ENCODE results near the gene CUL3.

CUL3 gene

DNA sequence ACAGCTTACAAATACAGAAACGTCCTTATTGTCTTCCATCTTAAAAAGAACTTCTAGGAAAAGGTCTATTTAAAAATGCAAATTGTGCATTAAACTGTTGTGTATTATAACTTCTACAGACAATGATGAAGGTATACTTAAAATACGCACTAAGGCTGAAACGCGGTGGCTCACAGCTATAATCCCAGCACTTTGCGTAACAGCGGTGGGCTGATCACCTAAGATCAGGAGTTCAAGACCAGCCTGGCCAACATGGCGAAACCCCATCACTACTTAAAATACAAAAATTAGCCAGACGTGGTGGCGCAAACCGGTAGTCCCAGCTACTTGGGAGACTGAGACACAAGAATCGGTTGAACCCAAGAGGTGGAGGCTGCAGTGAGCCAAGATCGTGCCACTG is 4.9 kb downstream of the CUL3 start:
- no peak for DNase-seq (ENCODE audit: low read depth in 3 of 3)

DNA sequence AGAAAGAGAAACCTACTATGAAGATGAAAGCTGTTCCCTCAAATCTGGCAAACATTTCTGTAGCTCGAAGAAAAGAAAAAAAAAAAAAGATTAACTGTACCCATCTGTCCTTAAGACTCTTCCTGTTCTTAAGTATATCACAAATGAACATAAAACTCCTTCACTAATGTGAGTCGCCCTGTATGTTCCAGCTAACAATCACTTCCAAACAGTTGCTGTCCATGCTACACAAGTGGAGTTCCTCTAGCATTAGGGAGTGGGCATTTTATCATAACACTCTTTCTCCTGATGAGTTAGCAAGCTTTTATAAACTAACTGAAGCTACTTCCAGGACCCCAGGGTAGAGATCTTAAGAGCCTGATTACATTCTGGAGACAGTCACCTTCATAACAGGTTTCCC is 5.8 kb downstream of the CUL3 start:
- DNase-seq (ENCODE audit: low read depth in 3 of 3): no peak

- DNase-seq (ENCODE audit: low read depth in 3 of 3): no peak
Measured at GRCh38 chr2:224577541-224577940, 7.6 kb downstream of the CUL3 start.

DNA sequence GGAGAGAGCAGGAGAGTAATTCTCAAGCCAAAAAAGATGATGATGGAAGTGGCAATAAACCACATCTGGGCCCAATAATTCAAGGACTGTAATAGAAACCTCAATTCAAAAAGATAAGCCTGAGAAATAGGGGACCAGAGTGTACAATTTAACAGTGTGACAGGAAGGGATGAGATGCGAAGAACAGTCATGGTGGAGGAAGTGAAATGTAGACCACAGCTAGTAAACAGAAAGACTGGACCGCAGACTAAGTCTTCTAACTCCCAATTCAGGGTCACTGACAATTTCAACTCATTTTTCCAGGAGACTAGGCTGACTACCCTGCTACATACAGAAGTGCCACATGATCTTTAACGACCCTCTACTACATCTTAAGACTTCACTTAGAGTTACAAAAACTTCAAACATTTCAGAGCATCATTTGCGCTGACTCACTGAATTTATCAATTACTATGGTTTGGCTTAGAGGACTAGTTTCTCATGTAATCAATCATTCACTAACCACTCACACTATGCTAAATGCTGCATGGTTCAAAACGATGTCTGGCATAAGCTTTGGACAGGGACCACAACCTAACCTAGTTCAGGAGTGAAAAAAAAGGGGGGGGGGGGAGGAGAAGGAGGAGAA is 9.0 kb downstream of the CUL3 start:
- no peak for DNase-seq (ENCODE audit: low read depth in 3 of 3)

DNA sequence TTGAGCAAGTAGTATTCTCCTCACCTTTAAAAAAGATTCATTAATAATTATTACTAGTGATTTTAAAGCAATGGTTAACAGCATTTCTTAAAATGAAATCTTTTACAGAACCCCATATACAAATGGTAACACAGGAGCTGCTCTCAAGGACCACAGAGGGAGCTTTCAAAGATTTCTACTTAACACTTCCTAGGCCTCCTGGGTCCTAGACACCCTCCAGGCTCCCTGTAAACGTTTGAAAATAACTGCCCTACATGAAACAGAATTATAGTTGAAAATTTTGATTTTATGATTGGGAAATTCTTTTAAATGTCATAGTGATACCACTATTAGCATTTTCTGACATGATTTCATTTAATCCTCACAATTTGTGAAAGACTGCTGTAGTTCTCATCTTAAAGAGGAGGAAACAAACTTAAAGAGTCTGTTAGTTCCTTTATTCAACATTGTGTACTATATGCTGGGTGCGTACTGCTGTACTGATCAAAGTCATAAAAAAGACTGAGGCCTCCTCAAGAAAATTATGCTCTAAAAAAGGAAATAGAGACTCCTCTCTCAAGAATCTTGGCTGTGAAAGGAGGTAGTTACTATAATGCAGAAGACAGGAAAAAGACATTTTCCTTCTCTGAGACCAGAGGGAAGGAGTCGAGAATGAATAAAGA is 10.6 kb downstream of the CUL3 start:
- no peak for DNase-seq (ENCODE audit: low read depth in 3 of 3)

DNA sequence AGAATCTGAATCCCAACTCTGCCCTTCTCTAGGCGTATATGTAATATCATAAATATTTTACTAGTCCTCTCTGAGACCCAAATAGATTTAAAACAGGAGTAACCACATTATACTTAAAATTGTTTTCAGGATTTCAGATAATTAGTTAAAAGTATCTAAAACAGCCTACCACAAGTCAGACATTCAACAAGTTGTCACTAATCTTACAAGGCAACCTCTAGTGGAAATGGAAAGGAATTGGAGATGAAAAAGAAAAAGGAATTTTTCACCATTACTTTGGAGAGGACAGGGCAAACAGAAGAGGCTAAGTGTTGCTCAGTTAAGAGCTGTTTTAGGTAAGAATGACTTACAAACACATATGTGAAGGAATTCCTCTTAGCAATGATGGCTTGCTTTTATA is 11.4 kb downstream of the CUL3 start:
- no peak for DNase-seq (ENCODE audit: low read depth in 3 of 3)

DNA sequence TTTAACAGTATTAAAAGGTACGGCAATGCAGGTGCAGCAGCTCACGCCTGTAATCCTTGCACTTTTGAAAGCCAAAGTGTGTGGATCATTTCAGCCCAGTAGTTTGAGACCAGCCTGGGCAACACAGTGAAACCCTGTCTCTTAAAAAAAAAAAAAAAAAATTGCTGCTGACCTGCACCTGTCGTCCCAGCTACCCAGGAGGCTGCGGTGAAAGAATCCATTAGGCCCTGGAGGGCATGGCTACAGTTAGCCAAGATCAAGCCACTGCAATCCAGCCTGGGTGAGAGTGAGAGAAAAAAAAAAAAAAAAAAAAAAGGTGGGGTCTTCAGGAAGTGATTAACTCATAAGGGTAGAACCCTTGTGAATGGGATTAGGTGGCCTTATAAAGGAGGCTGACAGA is 12.8 kb downstream of the CUL3 start:
- no peak for DNase-seq (ENCODE audit: low read depth in 3 of 3)

DNA sequence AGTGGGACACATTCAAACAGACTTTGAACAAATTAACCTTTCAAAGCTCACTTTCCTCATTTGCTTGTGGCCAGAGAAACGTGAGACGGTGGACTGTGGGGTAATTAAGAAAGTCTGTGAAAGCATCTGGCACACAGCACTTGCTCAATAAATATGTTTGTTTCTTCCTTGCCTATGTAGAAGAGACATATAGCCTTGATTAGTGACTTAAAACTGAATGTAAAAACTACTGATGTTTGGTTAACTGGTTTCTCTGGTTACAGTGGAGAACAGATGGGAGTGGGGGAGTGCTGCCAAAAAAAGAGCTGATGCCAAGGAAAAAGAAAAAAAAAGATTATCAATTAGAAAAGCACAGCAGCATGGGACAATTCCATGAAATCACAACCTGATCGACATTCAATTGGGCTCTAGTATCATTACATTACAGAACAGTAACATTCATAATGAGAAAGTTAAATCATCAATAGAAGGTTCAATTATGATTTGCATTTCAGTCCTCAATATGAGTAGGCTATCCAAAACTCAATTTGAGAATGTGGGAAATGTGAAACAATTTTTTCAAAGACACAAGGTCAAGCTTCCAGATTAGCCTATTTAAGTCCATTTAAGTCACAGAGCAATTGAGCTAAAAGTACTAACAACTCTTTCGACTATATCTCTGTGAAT is 14.7 kb downstream of the CUL3 start:
- DNase-seq (ENCODE audit: low read depth in 3 of 3): no peak

- no peak for DNase-seq (ENCODE audit: low read depth in 3 of 3)
Measured at GRCh38 chr2:224569654-224570053, 15.5 kb downstream of the CUL3 start.

GRCh38 chr2:224565452-224566035 is 19.6 kb downstream of the CUL3 start:
- no peak for DNase-seq (ENCODE audit: low read depth in 3 of 3)

DNA sequence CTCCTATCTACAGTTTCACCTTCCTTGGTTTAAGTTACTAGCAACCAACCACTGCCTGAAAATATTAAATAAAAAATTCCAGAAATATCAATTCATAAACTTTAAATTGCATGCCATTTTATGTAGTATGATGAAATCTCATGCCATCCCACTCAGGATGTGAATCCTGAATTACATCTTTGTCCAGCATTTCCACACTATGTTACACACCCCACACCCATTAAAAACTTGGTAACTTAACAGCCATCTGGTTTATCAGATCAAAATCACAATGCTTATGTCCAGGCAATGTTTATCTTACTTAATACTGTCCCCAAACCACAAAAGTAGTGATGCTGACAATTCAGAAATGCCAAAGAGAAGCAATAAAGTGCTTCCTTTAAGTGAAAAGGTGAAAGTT is 21.6 kb downstream of the CUL3 start:
- DNase-seq (ENCODE audit: low read depth in 3 of 3): no peak

DNA sequence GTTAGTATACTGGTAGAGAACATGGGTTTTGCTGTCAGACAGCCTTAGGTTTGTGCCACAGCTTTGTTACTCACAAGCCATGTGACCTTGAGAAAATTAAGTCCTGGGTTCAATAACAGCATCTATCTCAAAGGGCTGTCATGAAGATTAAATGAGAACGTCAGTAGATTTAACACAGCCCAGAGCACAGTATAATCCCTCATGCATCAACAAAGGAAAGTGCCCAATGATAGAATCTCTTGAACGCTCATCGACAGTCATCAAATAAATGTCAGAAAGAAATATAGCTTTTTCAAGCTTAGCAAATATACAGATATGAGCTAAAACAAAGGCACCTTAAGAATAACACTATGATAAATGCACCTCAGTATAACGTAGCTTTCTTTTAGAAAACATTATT is 22.3 kb downstream of the CUL3 start:
- no peak for DNase-seq (ENCODE audit: low read depth in 3 of 3)

DNA sequence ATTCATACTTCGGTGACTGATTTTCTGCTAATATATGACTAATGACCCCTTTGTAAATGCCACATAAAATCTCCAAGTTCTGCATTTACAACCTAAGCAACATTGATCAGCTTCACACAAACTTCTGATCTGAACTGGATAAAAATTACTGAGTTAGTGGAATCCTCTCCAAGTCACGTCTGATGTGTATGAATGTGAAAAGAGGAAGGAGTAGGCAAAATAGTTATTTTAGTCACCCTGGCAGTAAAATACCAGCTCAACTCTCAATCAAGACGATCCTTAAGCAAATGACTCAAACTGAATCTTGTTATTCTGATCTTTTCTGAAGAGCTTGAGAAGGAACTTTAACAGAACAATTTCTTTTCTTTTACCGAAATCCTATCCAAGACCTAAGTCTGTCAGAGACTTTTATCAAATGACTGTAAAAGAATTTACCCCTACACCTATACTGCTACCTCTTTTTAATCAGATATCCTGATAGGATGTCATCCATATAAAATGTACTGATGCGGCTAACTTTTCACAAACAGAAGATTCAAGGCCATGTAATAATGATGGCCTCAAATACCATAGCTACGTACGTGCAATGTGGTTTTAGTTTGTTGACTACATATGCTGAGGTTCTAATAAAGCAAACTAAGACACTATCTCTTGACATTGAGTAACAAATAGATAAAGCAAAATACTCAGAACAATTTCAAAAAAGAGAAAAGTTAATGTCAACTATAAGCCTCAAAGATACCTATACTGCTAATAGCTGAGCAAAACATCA is 23.7 kb downstream of the CUL3 start:
- no peak for DNase-seq (ENCODE audit: low read depth in 3 of 3)

GRCh38 chr2:224560549-224560948 is 24.6 kb downstream of the CUL3 start:
- DNase-seq (ENCODE audit: low read depth in 3 of 3): no peak

DNA sequence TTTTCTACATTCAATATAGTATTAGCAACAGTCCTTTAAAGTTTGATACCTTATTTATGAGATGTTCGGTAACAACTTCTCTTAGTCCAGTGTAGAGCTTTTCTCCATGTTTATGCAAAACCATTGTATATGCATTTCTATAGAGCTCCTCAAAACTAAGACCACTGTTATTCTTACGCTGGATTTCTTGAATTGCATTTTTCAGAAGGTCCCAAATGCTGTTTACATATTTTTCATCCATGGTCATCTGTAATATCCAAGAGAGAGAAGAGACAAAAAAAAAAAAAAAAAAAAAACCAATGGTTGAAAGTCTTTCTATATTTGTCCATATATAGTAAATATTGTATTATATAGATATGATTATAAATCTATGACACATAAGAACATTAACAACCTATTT is 27.6 kb downstream of the CUL3 start:
- DNase-seq (ENCODE audit: low read depth in 3 of 3): no peak

GRCh38 chr2:224556381-224556780 is 28.8 kb downstream of the CUL3 start:
- DNase-seq (ENCODE audit: low read depth in 3 of 3): no peak

GRCh38 chr2:224555823-224556366 is 29.3 kb downstream of the CUL3 start:
- no peak for DNase-seq (ENCODE audit: low read depth in 3 of 3)

- no peak for DNase-seq (ENCODE audit: low read depth in 3 of 3)
Measured at GRCh38 chr2:224552771-224553170, 32.4 kb downstream of the CUL3 start.

GRCh38 chr2:224551693-224552092 is 33.5 kb downstream of the CUL3 start:
- no peak for DNase-seq (ENCODE audit: low read depth in 3 of 3)

GRCh38 chr2:224546926-224547325 is 38.2 kb downstream of the CUL3 start:
- DNase-seq (ENCODE audit: low read depth in 3 of 3): no peak

- no peak for DNase-seq (ENCODE audit: low read depth in 3 of 3)
Measured at GRCh38 chr2:224545884-224546644, 39.1 kb downstream of the CUL3 start.

All from stimulated activated CD4-positive, alpha-beta T cell treated with anti-CD3 and anti-CD28 coated beads, TNF-alpha, amount 100 ng/mL, for 4 hours (primary cell).